Measurements from ENCODE around the gene COL26A1. TPM values are rescaled to one million over a fixed set of nuclear protein-coding genes. Genes with fewer than 3 reads are reported as not detected.

The COL26A1 gene
- total RNA-seq, 1 experiment from 2014 or later = 42.6 TPM

DNA sequence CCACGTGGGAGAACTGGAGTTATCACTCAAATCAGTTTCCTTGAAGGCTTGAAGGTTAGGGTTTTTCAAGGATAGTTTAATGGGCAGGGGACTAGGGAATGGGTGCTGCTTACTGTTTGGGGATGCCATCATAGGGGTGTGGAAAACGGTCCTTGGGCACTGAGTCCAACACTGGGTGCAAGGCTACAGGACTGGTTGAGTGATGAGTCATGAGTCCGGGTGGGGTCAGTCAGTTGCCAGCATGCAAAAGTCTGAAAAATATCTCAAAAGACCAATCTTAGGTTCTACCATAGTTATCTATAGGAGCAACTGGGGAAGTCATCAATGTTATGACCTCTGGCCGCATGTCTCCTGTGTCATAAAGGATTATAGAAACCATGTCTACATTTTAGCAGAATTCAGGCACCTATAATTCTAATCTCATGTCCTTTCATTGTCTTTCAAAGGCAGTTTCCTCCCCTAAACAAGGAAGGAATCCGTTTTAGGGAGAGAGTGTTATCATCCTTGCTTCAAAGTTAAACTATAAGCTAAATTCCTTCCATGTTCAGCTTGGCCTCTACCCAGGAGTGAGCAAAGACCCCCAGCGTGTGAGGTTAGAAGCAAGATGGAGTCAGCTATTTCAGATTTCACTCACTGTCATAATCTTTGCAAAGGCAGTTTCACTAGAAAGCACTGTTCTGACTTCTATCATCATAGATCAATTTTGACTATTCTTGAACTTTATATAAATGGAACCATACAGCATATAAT is 94.5 kb downstream of the COL26A1 start:
- Histone ChIP-seq H3T11ph (ENCODE audit: low read length) (no peak overlapping the region), H3K14ac (ENCODE audit: insufficient read depth, low read length) (no peak overlapping the region), H2AK5ac (ENCODE audit: insufficient read length, low read length) (no peak overlapping the region), H3K4me2 (ENCODE audit: insufficient read depth, insufficient read length, low read length) (no peak overlapping the region), H2BK5ac (ENCODE audit: insufficient read length, low read length) (no peak overlapping the region), H2BK120ac (ENCODE audit: low read depth, low read length, poor library complexity, severe bottlenecking) (no peak overlapping the region), H3K27me3 (ENCODE audit: insufficient read depth, low read length) (no peaks in the 10 kb centered on the region), H3K23ac (ENCODE audit: insufficient read length, low read depth, low read length) (no peak overlapping the region), H4K20me1 (ENCODE audit: control insufficient read depth, insufficient read depth, insufficient read length) (no peaks in the 10 kb centered on the region), H2BK20ac (ENCODE audit: low read depth, low read length, poor library complexity, severe bottlenecking) (no peak overlapping the region), H3K79me1 (ENCODE audit: insufficient read depth, low read depth, low read length, poor library complexity, severe bottlenecking) (no peaks in the 10 kb centered on the region), H2AFZ (ENCODE audit: low read length) (no peak overlapping the region), H3K9ac (ENCODE audit: extremely low read depth, insufficient read length, low read length) (no peak overlapping the region), H3K18ac (ENCODE audit: insufficient read length, low read depth, low read length) (no peak overlapping the region), H3K23me2 (ENCODE audit: insufficient read length, low read depth, low read length, poor library complexity, severe bottlenecking) (no peaks in the 10 kb centered on the region), H4K91ac (ENCODE audit: insufficient read length, low read depth, low read length) (no peak overlapping the region), H4K8ac (replicated peaks; ENCODE audit: insufficient read length, low read depth, low read length) (no peak overlapping the region), H4K5ac (ENCODE audit: insufficient read length, low read depth, low read length) (no peak overlapping the region), H2BK12ac (ENCODE audit: insufficient read length, low read depth, low read length) (no peak overlapping the region), H3K79me2 (ENCODE audit: insufficient read depth, low read length) (no peaks in the 10 kb centered on the region), H3K4me1 (ENCODE audit: insufficient read depth, low read length) (no peaks in the 10 kb centered on the region), H3K4ac (ENCODE audit: low read depth, low read length) (no peak overlapping the region), H3K56ac (ENCODE audit: insufficient read length, low read depth, low read length) (no peak overlapping the region), H3K27ac (ENCODE audit: insufficient read length, low read depth, low read length) (no peak overlapping the region), H2BK15ac (ENCODE audit: low read depth, low read length) (no peak overlapping the region), H3K9me3 (ENCODE audit: control insufficient read depth, low read depth, low read length) (no peaks in the 10 kb centered on the region)
- WGBS (ENCODE audit: extremely low coverage, insufficient read length, low lambda C conversion rate) = no CpG with 5 or more reads among the region's 6 CpGs
- TF ChIP-seq, protein P1, sequence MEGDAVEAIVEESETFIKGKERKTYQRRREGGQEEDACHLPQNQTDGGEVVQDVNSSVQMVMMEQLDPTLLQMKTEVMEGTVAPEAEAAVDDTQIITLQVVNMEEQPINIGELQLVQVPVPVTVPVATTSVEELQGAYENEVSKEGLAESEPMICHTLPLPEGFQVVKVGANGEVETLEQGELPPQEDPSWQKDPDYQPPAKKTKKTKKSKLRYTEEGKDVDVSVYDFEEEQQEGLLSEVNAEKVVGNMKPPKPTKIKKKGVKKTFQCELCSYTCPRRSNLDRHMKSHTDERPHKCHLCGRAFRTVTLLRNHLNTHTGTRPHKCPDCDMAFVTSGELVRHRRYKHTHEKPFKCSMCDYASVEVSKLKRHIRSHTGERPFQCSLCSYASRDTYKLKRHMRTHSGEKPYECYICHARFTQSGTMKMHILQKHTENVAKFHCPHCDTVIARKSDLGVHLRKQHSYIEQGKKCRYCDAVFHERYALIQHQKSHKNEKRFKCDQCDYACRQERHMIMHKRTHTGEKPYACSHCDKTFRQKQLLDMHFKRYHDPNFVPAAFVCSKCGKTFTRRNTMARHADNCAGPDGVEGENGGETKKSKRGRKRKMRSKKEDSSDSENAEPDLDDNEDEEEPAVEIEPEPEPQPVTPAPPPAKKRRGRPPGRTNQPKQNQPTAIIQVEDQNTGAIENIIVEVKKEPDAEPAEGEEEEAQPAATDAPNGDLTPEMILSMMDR (conservative IDR thresholded peaks at IDR 0.05) = no peak
- no peaks in the 10 kb centered on the region for H3K9me3 Mint-ChIP-seq
- H3K36me3 Mint-ChIP-seq (ENCODE audit: insufficient read depth in 1 of 3, low read depth in 3 of 3) = peaks cover 0 to 12% (median 4%) of the 10 kb centered on the region in 3 experiments; a peak in 4 of 7 replicates
- no peaks in the 10 kb centered on the region for H3K4me1 Mint-ChIP-seq
- DNase-seq = no peak
- no peak overlapping the region; a peak in 1 of 7 replicates for H3K27ac Mint-ChIP-seq
- H3K4me3 Mint-ChIP-seq = no peak overlapping the region
- H3K27me3 Mint-ChIP-seq (ENCODE audit: low read depth) = no peaks in the 10 kb centered on the region
